ENCODE results near the gene ARHGEF17.

Gene ARHGEF17

GRCh38 chr11:73295241-73295995, 12.7 kb upstream of the ARHGEF17 start:
- DNase-seq = peak; percentile 34

- DNase-seq = no peak
These were observed 12.1 kb upstream of the ARHGEF17 start for GRCh38 chr11:73295996-73296318.

GRCh38 chr11:73296501-73297230, 11.4 kb upstream of the ARHGEF17 start:
- DNase-seq = no peak

GRCh38 chr11:73297231-73297590, 10.9 kb upstream of the ARHGEF17 start:
- DNase-seq = no peak

- no peak for DNase-seq
These were observed 10.4 kb upstream of the ARHGEF17 start for GRCh38 chr11:73297702-73298101.

- DNase-seq = no peak
These were observed 9.8 kb upstream of the ARHGEF17 start for GRCh38 chr11:73298233-73298632.

- DNase-seq = no peak
These were observed 8.3 kb upstream of the ARHGEF17 start for GRCh38 chr11:73299751-73300150.

GRCh38 chr11:73306069-73306841, 1.8 kb upstream of the ARHGEF17 start:
- DNase-seq = no peak

- no peak for DNase-seq
These were observed 1.1 kb upstream of the ARHGEF17 start for GRCh38 chr11:73306977-73307322.

- peak; percentile 81 for DNase-seq
These were observed 613 bp upstream of the ARHGEF17 start for GRCh38 chr11:73307323-73308002.

GRCh38 chr11:73308961-73309919, 1.2 kb downstream of the ARHGEF17 start:
- no peak for DNase-seq

- no peak for DNase-seq
These were observed 2.0 kb downstream of the ARHGEF17 start for GRCh38 chr11:73310076-73310475.

GRCh38 chr11:73310661-73311393, 2.8 kb downstream of the ARHGEF17 start:
- DNase-seq = no peak

- no peak for DNase-seq
These were observed 3.4 kb downstream of the ARHGEF17 start for GRCh38 chr11:73311394-73311869.

- DNase-seq = no peak
These were observed 4.0 kb downstream of the ARHGEF17 start for GRCh38 chr11:73312036-73312435.

- no peak for DNase-seq
These were observed 4.8 kb downstream of the ARHGEF17 start for GRCh38 chr11:73312851-73313327.

GRCh38 chr11:73313652-73314051, 5.6 kb downstream of the ARHGEF17 start:
- DNase-seq = no peak

- DNase-seq = peak; percentile 94
These were observed 6.3 kb downstream of the ARHGEF17 start for GRCh38 chr11:73314117-73314961.

GRCh38 chr11:73315293-73316020, 7.4 kb downstream of the ARHGEF17 start:
- DNase-seq = peak; percentile 23
